ENCODE measurements around the gene REV3L.

DNA sequence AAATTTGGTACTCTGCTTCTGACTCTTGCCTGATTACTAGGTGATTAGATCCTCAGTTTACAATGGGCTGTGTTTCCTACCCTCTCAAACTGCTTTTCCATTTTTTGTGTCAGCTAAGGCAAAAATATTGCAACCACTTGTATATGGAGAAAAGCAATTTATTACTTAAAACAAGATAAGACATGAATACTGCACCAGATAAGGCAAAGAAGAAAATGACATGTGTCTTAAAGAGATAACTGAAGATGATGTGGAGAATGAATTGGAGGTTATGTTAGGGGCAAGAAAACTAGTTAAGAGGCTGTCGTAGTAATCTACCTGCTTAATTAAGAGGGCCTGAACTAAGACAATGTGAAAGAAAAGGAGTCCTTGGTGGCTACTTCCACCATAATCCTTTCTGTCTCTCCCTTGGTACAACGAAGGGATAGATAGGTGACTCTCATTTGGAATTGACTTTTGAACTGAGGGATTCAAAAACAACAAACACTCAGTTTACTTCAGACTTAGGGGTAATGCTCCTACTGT, 16.3 kb upstream of the REV3L start:
- TF ChIP-seq, protein P1, sequence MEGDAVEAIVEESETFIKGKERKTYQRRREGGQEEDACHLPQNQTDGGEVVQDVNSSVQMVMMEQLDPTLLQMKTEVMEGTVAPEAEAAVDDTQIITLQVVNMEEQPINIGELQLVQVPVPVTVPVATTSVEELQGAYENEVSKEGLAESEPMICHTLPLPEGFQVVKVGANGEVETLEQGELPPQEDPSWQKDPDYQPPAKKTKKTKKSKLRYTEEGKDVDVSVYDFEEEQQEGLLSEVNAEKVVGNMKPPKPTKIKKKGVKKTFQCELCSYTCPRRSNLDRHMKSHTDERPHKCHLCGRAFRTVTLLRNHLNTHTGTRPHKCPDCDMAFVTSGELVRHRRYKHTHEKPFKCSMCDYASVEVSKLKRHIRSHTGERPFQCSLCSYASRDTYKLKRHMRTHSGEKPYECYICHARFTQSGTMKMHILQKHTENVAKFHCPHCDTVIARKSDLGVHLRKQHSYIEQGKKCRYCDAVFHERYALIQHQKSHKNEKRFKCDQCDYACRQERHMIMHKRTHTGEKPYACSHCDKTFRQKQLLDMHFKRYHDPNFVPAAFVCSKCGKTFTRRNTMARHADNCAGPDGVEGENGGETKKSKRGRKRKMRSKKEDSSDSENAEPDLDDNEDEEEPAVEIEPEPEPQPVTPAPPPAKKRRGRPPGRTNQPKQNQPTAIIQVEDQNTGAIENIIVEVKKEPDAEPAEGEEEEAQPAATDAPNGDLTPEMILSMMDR (IDR thresholded peaks at IDR 0.05) = no peak
- TF ChIP-seq POLR2A (IDR thresholded peaks at IDR 0.05; ENCODE audit: low read depth) (no peak), EP300 (IDR thresholded peaks at IDR 0.05) (no peak), POLR2AphosphoS5 (IDR thresholded peaks at IDR 0.05) (no peak)

Measured in esophagus muscularis mucosa (tissue), 4 donors.